HG02884 (cell line): ENCODE data around the gene MAP1LC3A.

Experiments used
- ATAC-seq: cut with Tn5 transposase; IDR thresholded peaks from one replicate; pipeline ENCODE4 v1.9.1; 2021; ENCODE audit warnings: mild to moderate bottlenecking, moderate library complexity; ENCODE audit not compliant: unreplicated experiment

MAP1LC3A gene

GRCh38 chr20:34607066-34607465, 48.5 kb downstream of the MAP1LC3A start:
- no peak for ATAC-seq
